ENCODE results near the gene SCAI. TPM values are rescaled to one million over a fixed set of nuclear protein-coding genes. Genes with fewer than 3 reads are reported as not detected.

SCAI gene
- total and polyA plus RNA-seq, 9 donors, result 3.1 to 13.3 (median 9.2) TPM

- no peaks in the 10 kb centered on the region for H3K27me3 ChIP-seq
- no peak overlapping the region for H3K4me3 ChIP-seq
- no peaks in the 10 kb centered on the region for H3K4me1 ChIP-seq (ENCODE audit: insufficient read depth)
- TF ChIP-seq, protein P1, sequence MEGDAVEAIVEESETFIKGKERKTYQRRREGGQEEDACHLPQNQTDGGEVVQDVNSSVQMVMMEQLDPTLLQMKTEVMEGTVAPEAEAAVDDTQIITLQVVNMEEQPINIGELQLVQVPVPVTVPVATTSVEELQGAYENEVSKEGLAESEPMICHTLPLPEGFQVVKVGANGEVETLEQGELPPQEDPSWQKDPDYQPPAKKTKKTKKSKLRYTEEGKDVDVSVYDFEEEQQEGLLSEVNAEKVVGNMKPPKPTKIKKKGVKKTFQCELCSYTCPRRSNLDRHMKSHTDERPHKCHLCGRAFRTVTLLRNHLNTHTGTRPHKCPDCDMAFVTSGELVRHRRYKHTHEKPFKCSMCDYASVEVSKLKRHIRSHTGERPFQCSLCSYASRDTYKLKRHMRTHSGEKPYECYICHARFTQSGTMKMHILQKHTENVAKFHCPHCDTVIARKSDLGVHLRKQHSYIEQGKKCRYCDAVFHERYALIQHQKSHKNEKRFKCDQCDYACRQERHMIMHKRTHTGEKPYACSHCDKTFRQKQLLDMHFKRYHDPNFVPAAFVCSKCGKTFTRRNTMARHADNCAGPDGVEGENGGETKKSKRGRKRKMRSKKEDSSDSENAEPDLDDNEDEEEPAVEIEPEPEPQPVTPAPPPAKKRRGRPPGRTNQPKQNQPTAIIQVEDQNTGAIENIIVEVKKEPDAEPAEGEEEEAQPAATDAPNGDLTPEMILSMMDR (IDR thresholded peaks at IDR 0.05), result no peak
- DNase-seq, result no peak
- intact Hi-C loops (cut with DNase I), result no loop called here
- WGBS, 3 donors, result 74 to 77% (median 75%) methylated on average over 2 of the region's 2 CpGs
- no peaks in the 10 kb centered on the region for H3K9me3 ChIP-seq
- no peaks in the 10 kb centered on the region for H3K36me3 ChIP-seq
- H3K27ac ChIP-seq, result no peak overlapping the region
Measured at GRCh38 chr9:125074976-125075375, 68.4 kb downstream of the SCAI start.

DNA sequence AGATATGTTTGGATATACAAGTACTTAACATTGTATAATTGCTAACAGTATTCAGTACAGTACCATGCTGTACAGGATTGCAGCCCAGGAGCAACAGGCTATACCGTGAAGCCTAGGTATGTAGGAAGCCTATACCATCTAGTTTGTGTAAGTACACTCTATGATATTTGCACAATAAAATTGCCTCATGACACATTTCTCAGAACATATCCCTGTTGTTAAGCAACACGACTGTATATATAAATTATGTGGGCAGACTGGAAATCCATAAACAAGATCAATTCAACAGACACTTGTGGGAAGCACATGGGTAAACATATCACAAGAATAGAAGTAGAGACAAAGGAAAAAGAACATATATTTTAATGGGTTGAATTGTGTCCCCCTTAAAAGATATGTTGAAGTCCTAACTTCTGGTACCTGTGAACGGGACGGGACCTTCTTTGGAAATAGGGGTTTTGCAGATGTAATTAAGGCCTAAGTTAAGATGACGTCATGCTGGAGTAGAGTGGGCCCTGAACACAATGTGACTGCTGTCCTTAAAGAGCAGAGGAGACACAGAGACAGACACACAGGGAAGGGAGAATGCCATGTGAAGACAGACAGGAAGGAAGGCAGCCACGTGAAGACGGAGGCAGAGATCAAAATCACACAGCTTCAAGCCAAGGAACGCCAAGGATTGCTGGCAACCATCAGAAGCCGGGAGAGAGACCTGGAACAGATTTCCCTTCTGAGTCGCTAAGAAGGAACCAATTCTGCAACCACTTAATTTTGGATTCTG lies 76.3 kb downstream of the SCAI start:
- no peak for DNase-seq
- Histone ChIP-seq H3K36me3 (no peaks in the 10 kb centered on the region), H3K27ac (no peak overlapping the region), H3K27me3 (no peaks in the 10 kb centered on the region), H3K4me3 (no peak overlapping the region), H3K4me1 (ENCODE audit: insufficient read depth) (no peaks in the 10 kb centered on the region), H3K9me3 (no peaks in the 10 kb centered on the region)
- TF ChIP-seq POLR2A (IDR thresholded peaks at IDR 0.05) (no peak), EP300 (IDR thresholded peaks at IDR 0.05) (no peak)
- TF ChIP-seq, protein P1 (IDR thresholded peaks at IDR 0.05), result no peak
- intact Hi-C loops (cut with DNase I), result no loop called here
- 76 to 83% (median 80%) methylated on average over 10 of the region's 10 CpGs for WGBS, 3 donors

DNA sequence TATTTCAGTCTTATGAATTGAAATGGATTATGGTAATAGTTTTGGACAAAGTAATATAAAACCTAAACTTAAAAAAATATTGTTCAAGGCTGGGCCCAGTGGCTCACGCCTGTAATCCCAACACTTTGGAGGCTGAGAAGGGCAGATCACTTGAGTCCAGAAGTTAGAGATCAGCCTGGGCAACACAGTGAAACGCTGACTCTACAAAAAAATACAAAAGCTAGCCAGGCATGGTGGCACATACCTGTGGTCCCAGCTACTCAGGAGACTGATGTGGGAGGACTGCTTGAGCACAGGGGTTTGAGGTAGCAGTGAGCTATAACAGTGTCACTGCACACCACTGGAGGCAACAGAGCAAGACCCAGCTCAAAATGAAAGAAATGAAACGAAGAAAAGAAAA lies 81.9 kb downstream of the SCAI start:
- intact Hi-C loops (cut with DNase I), result no loop called here
- H3K9me3 ChIP-seq, result no peaks in the 10 kb centered on the region
- H3K27me3 ChIP-seq, result no peaks in the 10 kb centered on the region
- H3K27ac ChIP-seq, result no peak overlapping the region
- no peak overlapping the region for H3K4me3 ChIP-seq
- H3K4me1 ChIP-seq (ENCODE audit: insufficient read depth), result no peaks in the 10 kb centered on the region
- no peaks in the 10 kb centered on the region for H3K36me3 ChIP-seq
- TF ChIP-seq, protein P1 (IDR thresholded peaks at IDR 0.05), result no peak
- TF ChIP-seq POLR2A (IDR thresholded peaks at IDR 0.05) (no peak), EP300 (IDR thresholded peaks at IDR 0.05) (no peak)
- DNase-seq, result no peak
- 88 to 96% (median 94%) methylated on average over 3 of the region's 3 CpGs for WGBS, 3 donors

- no peaks in the 10 kb centered on the region for H3K27me3 ChIP-seq
- intact Hi-C loops (cut with DNase I), result no loop called here
- 71 to 82% (median 79%) methylated on average over 5 of the region's 5 CpGs for WGBS, 3 donors
- no peaks in the 10 kb centered on the region for H3K9me3 ChIP-seq
- no peak for DNase-seq
- H3K4me1 ChIP-seq (ENCODE audit: insufficient read depth), result no peaks in the 10 kb centered on the region
- H3K4me3 ChIP-seq, result no peak overlapping the region
- TF ChIP-seq, protein P1 (IDR thresholded peaks at IDR 0.05), result no peak
- no peak for TF ChIP-seq POLR2A (IDR thresholded peaks at IDR 0.05)
- TF ChIP-seq EP300 (IDR thresholded peaks at IDR 0.05), result no peak
- no peak overlapping the region for H3K27ac ChIP-seq
- no peaks in the 10 kb centered on the region for H3K36me3 ChIP-seq
Measured at GRCh38 chr9:125049212-125050049, 93.9 kb downstream of the SCAI start.

All from ovary (tissue), 9 donors.